Body of pancreas (tissue), 4 donors: ENCODE measurements around the gene SREBF1. TPM values are rescaled to one million over a fixed set of nuclear protein-coding genes. Genes with fewer than 3 reads are reported as not detected.

Experiments
- ATAC-seq: fragments of 150-250 bp; one replicate; pipeline ENCODE4 v1.9.1; 2016
- DNase-seq, 4 donors: peaks; one replicate each; pipeline ENCODE4 v3.0.0-alpha.2; 2019
- H3K27ac ChIP-seq, 4 donors: fragments of 200-600 bp; sonication (generic); 1 replicate in 3 of 4; 2 replicates in 1 of 4; pipeline versions ENCODE4 v1.5.1 to v1.6.1; 2016 to 2019; ENCODE audit warnings: mild to moderate bottlenecking in 1 of 4, mixed read lengths in 1 of 4, moderate library complexity in 1 of 4
- H3K27me3 ChIP-seq, 2 donors: fragments of 200-600 bp; sonication (generic); one replicate each; pipeline ENCODE4 v1.6.0; 2016; ENCODE audit warnings: mild to moderate bottlenecking in 1 of 2
- H3K36me3 ChIP-seq, 2 donors: fragments of 200-600 bp; sonication (generic); replicated peaks in 1 of 2; 2 replicates each; pipeline ENCODE4 v1.5.1; 2016; ENCODE audit warnings: low read depth in 2 of 2; ENCODE audit not compliant: insufficient read depth in 1 of 2
- H3K4me1 ChIP-seq: fragments of 200-600 bp; sonication (generic); one replicate; pipeline ENCODE4 v1.6.0; 2016
- H3K4me3 ChIP-seq, 2 donors: fragments of 200-600 bp; sonication (generic); 1 replicate in 1 of 2; 2 replicates in 1 of 2; pipeline ENCODE4 v1.5.1; 2016 to 2019
- H3K9me3 ChIP-seq, 3 donors: fragments of 200-600 bp; sonication (generic); 1 replicate in 2 of 3; 2 replicates in 1 of 3; pipeline ENCODE4 v1.5.1; 2016
- CTCF ChIP-seq, 7 experiments: fragments of 450-650 bp in 4 of 7; fragments of 200-600 bp in 3 of 7; sonication (generic) in 3 of 7; IDR thresholded peaks; one replicate each; pipeline ENCODE4 v1.5.1; 2016 to 2019; ENCODE audit warnings: antibody characterized with exemption in 7 of 7
- POLR2A ChIP-seq, 3 donors: fragments of 450-650 bp; IDR thresholded peaks; one replicate each; pipeline ENCODE4 v1.6.1; 2016; ENCODE audit warnings: antibody characterized with exemption in 3 of 3, mild to moderate bottlenecking in 2 of 3
- WGBS, 2 donors: methylation state at CpG; one replicate each; pipeline ENCODE4 v1.1.5; 2017; 5-methylcytosine and 5-hydroxymethylcytosine counted together
- intact Hi-C: fragments of 100-400 bp; cut with DNase I; formaldehyde crosslinking; loops from one replicate; pipeline ENCODE4 v1.15.1; 2023
- total RNA-seq, 2 donors: library from RNA; depleted of rRNA; stranded (reverse); fragments of >200 nt; gene quantifications; one replicate each; pipeline ENCODE4 v1.1.0, GENCODE V29; 2016

The SREBF1 gene
- total RNA-seq, 2 donors from 2014 or later = 22.3 to 88.0 TPM

- Histone ChIP-seq H3K4me1 (peaks cover 28% of the 10 kb centered on the region), H3K27ac (no peak overlapping the region), H3K4me3 (no peak overlapping the region), H3K9me3 (no peaks in the 10 kb centered on the region), H3K36me3 (peaks cover 0 to 8% of the 10 kb centered on the region in 2 donors), H3K27me3 (no peaks in the 10 kb centered on the region)
- ATAC-seq = no peak
- no peak for DNase-seq
- 84 to 100% methylated on average over 1 to 17 of the region's 20 CpGs for WGBS, 2 donors
- TF ChIP-seq POLR2A (IDR thresholded peaks at IDR 0.05) (no peak), CTCF (IDR thresholded peaks at IDR 0.05) (no peak)
- intact Hi-C loops = loop anchor here (5.0 kb wide), 2 partner anchors 33 to 43 kb away; no protein-coding TSS in a partner anchor
Observed at GRCh38 chr17:17814162-17815061, 22.4 kb downstream of the SREBF1 start.

GRCh38 chr17:17813725-17814095, 23.1 kb downstream of the SREBF1 start:
- H3K4me3 ChIP-seq = no peak overlapping the region
- no peak overlapping the region for H3K27ac ChIP-seq
- H3K9me3 ChIP-seq = no peaks in the 10 kb centered on the region
- ATAC-seq (no peak), DNase-seq (no peak)
- TF ChIP-seq POLR2A (IDR thresholded peaks at IDR 0.05) = no peak
- no peak for TF ChIP-seq CTCF (IDR thresholded peaks at IDR 0.05)
- intact Hi-C loops = loop anchor here (5.0 kb wide), 1 partner anchor 34 kb away; no protein-coding TSS in a partner anchor
- peaks cover 0 to 3% of the 10 kb centered on the region in 2 donors for H3K36me3 ChIP-seq
- H3K4me1 ChIP-seq = peaks cover 21% of the 10 kb centered on the region
- WGBS, 2 donors = 93% methylated on average over 14 of the region's 16 CpGs; no CpG with 5 or more reads in 1 of the 2 donors
- H3K27me3 ChIP-seq = no peaks in the 10 kb centered on the region

- no peaks in the 10 kb centered on the region for H3K27me3 ChIP-seq
Observed at GRCh38 chr17:17813055-17813724, 23.6 kb downstream of the SREBF1 start.

More at GRCh38 chr17:17813055-17813724, 23.6 kb downstream of the SREBF1 start:
- intact Hi-C loops = loop anchor here (5.0 kb wide), 1 partner anchor 34 kb away; no protein-coding TSS in a partner anchor
- TF ChIP-seq POLR2A (IDR thresholded peaks at IDR 0.05) (no peak), CTCF (IDR thresholded peaks at IDR 0.05) (no peak)
- no peak for ATAC-seq
- peak overlapping the region in 1 of 4 donors; percentile 26 for H3K27ac ChIP-seq
- H3K4me3 ChIP-seq = no peak overlapping the region
- WGBS, 2 donors = 93 to 94% methylated on average over 6 to 21 of the region's 25 CpGs
- DNase-seq = no peak
- H3K9me3 ChIP-seq = no peaks in the 10 kb centered on the region
- H3K4me1 ChIP-seq = peaks cover 16% of the 10 kb centered on the region
- peaks cover 0 to 2% of the 10 kb centered on the region in 2 donors for H3K36me3 ChIP-seq
